ENCODE results near the gene KBTBD8. TPM values are rescaled to one million over a fixed set of nuclear protein-coding genes. Genes with fewer than 3 reads are reported as not detected.

Gene KBTBD8
- total and polyA plus RNA-seq, 2 of the 13 experiments (the other 11 are each of a cell fraction or from before 2014, with no cell fraction given) = 1.1 to 7.6 TPM

DNA sequence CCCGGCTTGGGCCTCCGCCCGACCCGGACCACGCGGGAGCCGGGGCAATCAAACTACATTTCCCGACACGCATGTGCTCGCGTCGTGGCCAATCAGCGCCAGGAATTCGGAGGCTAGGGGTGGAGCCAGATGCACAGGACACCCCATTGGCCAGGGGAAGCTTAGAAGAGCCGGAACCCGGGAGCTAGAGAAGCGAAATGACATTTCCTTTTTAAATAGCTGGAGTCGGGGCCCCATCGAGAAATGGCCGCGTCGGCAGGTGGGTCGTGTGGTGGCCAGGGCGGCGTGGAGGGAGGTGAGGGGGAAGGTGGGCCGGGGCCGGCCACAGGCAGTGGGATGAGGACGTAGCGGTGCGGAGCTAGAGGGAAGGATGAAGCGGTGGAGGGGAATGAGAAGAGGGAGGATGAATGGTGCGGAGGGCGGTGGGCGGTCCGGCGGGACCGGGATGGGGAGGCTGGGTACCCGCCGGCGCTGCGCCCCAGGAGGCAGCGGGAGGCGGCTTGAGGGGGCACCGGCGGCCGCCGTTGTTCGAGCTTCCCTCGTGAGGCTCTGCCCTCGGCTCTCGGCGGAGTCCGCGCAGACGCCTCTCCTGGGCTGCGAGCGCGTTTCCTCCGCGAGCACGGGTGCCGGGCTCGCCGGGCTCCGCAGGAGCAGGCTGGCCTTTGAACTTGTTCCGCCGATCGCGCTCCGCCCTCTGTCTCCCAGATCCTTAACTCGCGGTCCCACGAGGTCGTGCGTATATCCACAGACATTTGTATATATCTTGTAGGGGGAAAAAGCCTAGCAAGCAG lies at the start of gene KBTBD8 (continued):
- TF ChIP-seq RFX5 (IDR thresholded peaks at IDR 0.05; ENCODE audit: low read depth, low read length) (0 out of 2 replicates have a peak, but pooled peaks have one; percentile 39), ZNF124 (CRISPR knock-in tag; IDR thresholded peaks at IDR 0.05) (no peak), TEAD3 (CRISPR knock-in tag; optimal IDR thresholded peaks at IDR 0.05; ENCODE audit: borderline replicate concordance) (no peak), ZXDC (CRISPR knock-in tag; IDR thresholded peaks at IDR 0.05) (no peak), ZFP37 (CRISPR knock-in tag; IDR thresholded peaks at IDR 0.05; ENCODE audit: borderline replicate concordance) (no peak), POLR2AphosphoS5 (IDR thresholded peaks at IDR 0.05; ENCODE audit: low read depth, low read length) (peak; percentile 53; the same call in 1 of the 2 replicates), MYC (CRISPR knock-in tag; IDR thresholded peaks at IDR 0.05; ENCODE audit: borderline replicate concordance) (peak; percentile 71; the same call in 1 of the 2 replicates), NR1H2 (CRISPR knock-in tag; IDR thresholded peaks at IDR 0.05; ENCODE audit: borderline replicate concordance, low read depth) (no peak), ETV6 (CRISPR knock-in tag; conservative IDR thresholded peaks at IDR 0.05) (no peak), CAMTA2 (CRISPR knock-in tag; IDR thresholded peaks at IDR 0.05; ENCODE audit: borderline replicate concordance) (no peak), E2F2 (CRISPR knock-in tag; IDR thresholded peaks at IDR 0.05; ENCODE audit: borderline replicate concordance) (no peak), ZNF614 (CRISPR knock-in tag; IDR thresholded peaks at IDR 0.05; ENCODE audit: borderline replicate concordance) (no peak), BCL6 (CRISPR knock-in tag; IDR thresholded peaks at IDR 0.05) (peak; percentile 61), MEIS2 (CRISPR knock-in tag; IDR thresholded peaks at IDR 0.05) (no peak), ZNF460 (CRISPR knock-in tag; IDR thresholded peaks at IDR 0.05; ENCODE audit: borderline replicate concordance) (no peak), CREM (IDR thresholded peaks at IDR 0.05) (peak; percentile 94), CREM (CRISPR knock-in tag; IDR thresholded peaks at IDR 0.05) (no peak), DMAP1 (CRISPR knock-in tag; IDR thresholded peaks at IDR 0.05) (peak; percentile 44), TARDBP (CRISPR knock-in tag; IDR thresholded peaks at IDR 0.05) (no peak), BORCS8-MEF2B (CRISPR knock-in tag; IDR thresholded peaks at IDR 0.05) (no peak), ZNF292 (CRISPR knock-in tag; IDR thresholded peaks at IDR 0.05; ENCODE audit: borderline replicate concordance, low read depth) (no peak)
- TF ChIP-seq, protein P1, sequence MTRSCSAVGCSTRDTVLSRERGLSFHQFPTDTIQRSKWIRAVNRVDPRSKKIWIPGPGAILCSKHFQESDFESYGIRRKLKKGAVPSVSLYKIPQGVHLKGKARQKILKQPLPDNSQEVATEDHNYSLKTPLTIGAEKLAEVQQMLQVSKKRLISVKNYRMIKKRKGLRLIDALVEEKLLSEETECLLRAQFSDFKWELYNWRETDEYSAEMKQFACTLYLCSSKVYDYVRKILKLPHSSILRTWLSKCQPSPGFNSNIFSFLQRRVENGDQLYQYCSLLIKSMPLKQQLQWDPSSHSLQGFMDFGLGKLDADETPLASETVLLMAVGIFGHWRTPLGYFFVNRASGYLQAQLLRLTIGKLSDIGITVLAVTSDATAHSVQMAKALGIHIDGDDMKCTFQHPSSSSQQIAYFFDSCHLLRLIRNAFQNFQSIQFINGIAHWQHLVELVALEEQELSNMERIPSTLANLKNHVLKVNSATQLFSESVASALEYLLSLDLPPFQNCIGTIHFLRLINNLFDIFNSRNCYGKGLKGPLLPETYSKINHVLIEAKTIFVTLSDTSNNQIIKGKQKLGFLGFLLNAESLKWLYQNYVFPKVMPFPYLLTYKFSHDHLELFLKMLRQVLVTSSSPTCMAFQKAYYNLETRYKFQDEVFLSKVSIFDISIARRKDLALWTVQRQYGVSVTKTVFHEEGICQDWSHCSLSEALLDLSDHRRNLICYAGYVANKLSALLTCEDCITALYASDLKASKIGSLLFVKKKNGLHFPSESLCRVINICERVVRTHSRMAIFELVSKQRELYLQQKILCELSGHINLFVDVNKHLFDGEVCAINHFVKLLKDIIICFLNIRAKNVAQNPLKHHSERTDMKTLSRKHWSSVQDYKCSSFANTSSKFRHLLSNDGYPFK (CRISPR knock-in tag; IDR thresholded peaks at IDR 0.05; ENCODE audit: borderline replicate concordance) = peak; percentile 8; the same call in 1 of the 2 replicates
- TF ChIP-seq, protein P2, sequence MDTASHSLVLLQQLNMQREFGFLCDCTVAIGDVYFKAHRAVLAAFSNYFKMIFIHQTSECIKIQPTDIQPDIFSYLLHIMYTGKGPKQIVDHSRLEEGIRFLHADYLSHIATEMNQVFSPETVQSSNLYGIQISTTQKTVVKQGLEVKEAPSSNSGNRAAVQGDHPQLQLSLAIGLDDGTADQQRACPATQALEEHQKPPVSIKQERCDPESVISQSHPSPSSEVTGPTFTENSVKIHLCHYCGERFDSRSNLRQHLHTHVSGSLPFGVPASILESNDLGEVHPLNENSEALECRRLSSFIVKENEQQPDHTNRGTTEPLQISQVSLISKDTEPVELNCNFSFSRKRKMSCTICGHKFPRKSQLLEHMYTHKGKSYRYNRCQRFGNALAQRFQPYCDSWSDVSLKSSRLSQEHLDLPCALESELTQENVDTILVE (CRISPR knock-in tag; IDR thresholded peaks at IDR 0.05) = peak; percentile 41; the same call in 1 of the 2 replicates

Data from HepG2 (cell line).